ENCODE data around the gene SNRPA1. TPM values are rescaled to one million over a fixed set of nuclear protein-coding genes. Genes with fewer than 3 reads are reported as not detected.
"Not testable (repeated sequence)": the region's sequence is repeated elsewhere in the genome, so short reads cannot be mapped to it uniquely, and the experiment has no call there.

The SNRPA1 gene
- 43.8 TPM for total RNA-seq

- ATAC-seq = peak; percentile 96
- peak; percentile 99 for DNase-seq (ENCODE audit: low spot score)
- intact Hi-C loops (cut with DNase I) = loop anchor here (5.0 kb wide), 2 partner anchors 347 to 953 kb away; partner anchors contain the start of gene ADAMTS17
Measured at GRCh38 chr15:101294731-101295606, at the start of gene SNRPA1. Gene SNRPA1, minus strand, starts transcription at chr15:101295248. Its CDS starts 70 bp downstream, at chr15:101295178.

GRCh38 chr15:101342056-101342455 is 47.0 kb upstream of the SNRPA1 start:
- no peak for ATAC-seq
- no peak for DNase-seq (ENCODE audit: low spot score)
- intact Hi-C loops (cut with DNase I) = no loop called here

- ATAC-seq = no peak
- DNase-seq (ENCODE audit: low spot score) = no peak
- intact Hi-C loops (cut with DNase I) = no loop called here
Measured at GRCh38 chr15:101338502-101339057, 43.5 kb upstream of the SNRPA1 start.

GRCh38 chr15:101337976-101338375 is 42.9 kb upstream of the SNRPA1 start:
- DNase-seq (ENCODE audit: low spot score) (no peak), ATAC-seq (no peak)
- intact Hi-C loops (cut with DNase I) = no loop called here

GRCh38 chr15:101333907-101334789 is 39.1 kb upstream of the SNRPA1 start:
- intact Hi-C loops (cut with DNase I); DNase-seq (ENCODE audit: low spot score); ATAC-seq: not testable (repeated sequence)

GRCh38 chr15:101332061-101332467 is 37.0 kb upstream of the SNRPA1 start:
- intact Hi-C loops (cut with DNase I) = no loop called here
- no peak for DNase-seq (ENCODE audit: low spot score)
- no peak for ATAC-seq

- DNase-seq (ENCODE audit: low spot score) = no peak
Measured at GRCh38 chr15:101329867-101330380, 34.9 kb upstream of the SNRPA1 start.

GRCh38 chr15:101329309-101329863 is 34.3 kb upstream of the SNRPA1 start:
- DNase-seq (ENCODE audit: low spot score) = peak; percentile 43
- intact Hi-C loops (cut with DNase I) = no loop called here
- ATAC-seq = peak; percentile 33

More at GRCh38 chr15:101329867-101330380, 34.9 kb upstream of the SNRPA1 start:
- intact Hi-C loops (cut with DNase I) = no loop called here
- ATAC-seq = no peak

- DNase-seq (ENCODE audit: low spot score) = peak; percentile 45
- intact Hi-C loops (cut with DNase I) = no loop called here
- no peak for ATAC-seq
Measured at GRCh38 chr15:101328001-101328400, 33.0 kb upstream of the SNRPA1 start.

GRCh38 chr15:101327147-101327740 is 32.2 kb upstream of the SNRPA1 start:
- DNase-seq (ENCODE audit: low spot score) (peak; percentile 39), ATAC-seq (no peak)
- intact Hi-C loops (cut with DNase I) = no loop called here

- ATAC-seq (no peak), DNase-seq (ENCODE audit: low spot score) (peak; percentile 37)
- intact Hi-C loops (cut with DNase I) = no loop called here
Measured at GRCh38 chr15:101326462-101327146, 31.6 kb upstream of the SNRPA1 start.

- intact Hi-C loops (cut with DNase I) = no loop called here
- DNase-seq (ENCODE audit: low spot score) (no peak), ATAC-seq (no peak)
Measured at GRCh38 chr15:101326026-101326315, 30.9 kb upstream of the SNRPA1 start.

- DNase-seq (ENCODE audit: low spot score) (peak; percentile 32), ATAC-seq (no peak)
- intact Hi-C loops (cut with DNase I) = no loop called here
Measured at GRCh38 chr15:101325263-101326025, 30.4 kb upstream of the SNRPA1 start.

- intact Hi-C loops (cut with DNase I) = no loop called here
- ATAC-seq (no peak), DNase-seq (ENCODE audit: low spot score) (peak; percentile 46)
Measured at GRCh38 chr15:101324524-101325177, 29.6 kb upstream of the SNRPA1 start.

GRCh38 chr15:101323793-101324523 is 28.9 kb upstream of the SNRPA1 start:
- no peak for ATAC-seq

GRCh38 chr15:101322854-101323477 is 27.9 kb upstream of the SNRPA1 start:
- intact Hi-C loops (cut with DNase I) = no loop called here
- ATAC-seq (no peak), DNase-seq (ENCODE audit: low spot score) (peak; percentile 25)

More at GRCh38 chr15:101323793-101324523, 28.9 kb upstream of the SNRPA1 start:
- intact Hi-C loops (cut with DNase I) = no loop called here
- no peak for DNase-seq (ENCODE audit: low spot score)
